GM19099 (cell line): ENCODE results near the gene CCDC116.

Experiments used
- POLR2A ChIP-seq: IDR thresholded peaks from 3 replicates; pipeline ENCODE4 v1.6.1; 2011; ENCODE audit warnings: low read depth; ENCODE audit not compliant: insufficient read length; ENCODE audit errors: extremely low read depth

Gene CCDC116

GRCh38 chr22:21681566-21682370, 49.2 kb downstream of the CCDC116 start:
- TF ChIP-seq POLR2A: no peak

DNA sequence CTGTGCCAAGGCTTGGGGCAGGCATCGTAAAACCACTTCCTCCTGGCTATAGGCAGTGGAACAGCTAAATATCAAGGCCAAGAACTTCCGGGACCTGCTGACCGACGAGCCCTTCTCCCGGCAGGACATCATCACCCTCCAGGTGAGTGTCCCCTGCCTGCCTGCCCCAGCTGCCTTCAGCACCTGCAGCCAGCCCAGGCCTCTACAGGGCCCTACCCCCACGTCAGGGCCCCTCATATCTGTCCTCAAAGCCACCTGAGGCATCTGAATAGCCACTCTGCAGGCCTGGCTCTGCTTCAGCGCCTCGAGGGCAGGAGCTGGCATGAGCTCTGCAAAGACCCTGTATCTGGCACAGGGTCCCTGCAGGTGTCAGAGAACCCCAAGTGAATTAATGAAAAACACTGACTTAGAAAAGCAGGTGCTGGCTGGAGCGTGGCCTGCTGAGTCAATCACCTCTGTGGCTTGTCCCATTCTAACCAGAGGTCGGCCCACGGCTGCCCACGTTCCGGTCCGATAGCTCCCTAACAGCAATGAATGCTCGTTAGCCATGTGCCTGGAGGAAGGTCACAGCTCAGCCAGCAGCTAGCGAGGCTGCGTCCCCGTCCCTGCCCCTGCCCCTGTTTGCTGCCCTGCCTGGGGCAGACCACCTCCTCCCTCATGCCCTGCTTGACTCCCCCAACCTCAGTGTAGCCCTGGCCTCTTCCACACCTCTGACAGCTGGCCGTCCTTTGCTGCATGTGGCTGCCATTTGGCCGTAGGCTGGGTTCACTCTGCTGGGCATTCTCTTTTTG, 50.0 kb downstream of the CCDC116 start:
- TF ChIP-seq POLR2A: no peak

GRCh38 chr22:21683401-21683811, 50.8 kb downstream of the CCDC116 start:
- TF ChIP-seq POLR2A: no peak

DNA sequence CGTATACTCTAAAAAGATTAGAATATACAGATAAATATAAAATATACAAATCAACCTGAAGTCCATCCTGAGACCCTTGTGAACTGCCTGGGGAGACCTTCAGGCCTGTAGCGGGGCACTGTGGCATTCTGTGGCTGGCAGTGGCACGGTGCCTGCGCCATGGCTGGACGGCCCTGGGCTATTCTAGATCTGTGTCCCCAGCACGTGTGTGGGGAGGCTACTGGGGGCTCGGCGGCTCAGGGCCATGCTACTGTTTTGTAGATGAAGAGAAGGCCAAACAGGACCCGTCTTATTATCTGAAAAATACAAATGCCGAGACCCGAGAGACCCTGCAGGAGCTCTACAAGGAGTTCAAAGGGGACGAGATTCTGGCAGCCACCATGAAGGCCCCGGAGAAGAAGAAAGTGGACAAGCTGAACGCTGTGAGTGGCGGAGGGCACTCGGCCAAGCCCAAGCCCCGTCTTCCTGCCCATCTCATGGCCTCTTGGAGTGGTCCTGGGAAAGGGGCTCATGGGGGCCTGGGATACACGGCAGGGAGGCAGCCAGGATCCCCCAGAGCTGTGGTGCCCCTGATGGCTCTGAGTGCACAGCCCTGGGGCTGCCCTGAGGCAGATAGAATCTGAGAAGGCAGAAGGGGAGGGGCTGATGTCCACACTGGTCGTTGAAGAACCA, 52.1 kb downstream of the CCDC116 start:
- no peak for TF ChIP-seq POLR2A

DNA sequence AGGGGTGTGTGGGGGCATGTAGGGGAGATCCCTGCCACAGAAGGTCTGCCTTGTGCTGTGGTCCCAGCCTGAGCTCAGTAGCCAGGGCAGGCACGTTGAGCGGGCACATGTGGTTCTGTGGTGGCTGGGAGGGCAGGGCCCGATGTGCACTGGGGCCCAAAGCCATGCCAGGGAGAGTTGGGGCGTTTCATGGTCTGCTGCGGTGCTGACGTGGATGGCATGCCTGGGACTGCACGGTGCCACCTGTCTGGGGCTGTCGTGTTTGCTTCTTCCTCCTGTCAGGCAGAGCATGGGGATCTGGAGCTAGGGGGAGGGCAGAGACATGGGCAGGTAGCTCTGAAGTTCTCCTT, 52.6 kb downstream of the CCDC116 start:
- no peak for TF ChIP-seq POLR2A

DNA sequence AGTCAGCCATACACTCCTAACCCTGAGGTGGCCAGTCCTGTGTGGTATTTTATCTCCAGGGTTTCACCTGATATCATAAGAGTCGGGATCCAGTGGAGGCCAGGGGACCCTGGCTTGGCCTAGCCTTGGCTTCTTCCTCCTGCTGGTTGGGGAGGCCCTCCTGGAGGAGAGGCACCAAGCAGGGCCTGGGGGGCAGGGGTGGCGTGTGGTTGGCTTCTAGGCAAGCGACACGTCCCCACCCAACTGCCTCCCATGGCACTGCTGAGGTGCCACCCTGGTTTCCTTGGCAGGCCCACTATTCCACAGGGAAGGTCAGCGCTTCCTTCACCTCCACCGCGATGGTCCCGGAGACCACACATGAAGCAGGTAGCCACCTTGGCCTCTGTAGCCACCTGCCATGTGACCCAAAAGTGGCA, 53.6 kb downstream of the CCDC116 start:
- TF ChIP-seq POLR2A: no peak
